Fibroblast of lung (primary cell): ENCODE results near the gene TUT7. TPM values are rescaled to one million over a fixed set of nuclear protein-coding genes. Genes with fewer than 3 reads are reported as not detected.

Experiments
- DNase-seq, 2 donors: peaks; one replicate each; pipeline versions ENCODE4 v3.0.0 to v3.0.0-alpha.2; 2010; ENCODE audit warnings: low read depth in 2 of 2
- H2AFZ ChIP-seq: 2 replicates; pipeline ENCODE4 v1.5.1; 2012; ENCODE audit warnings: low read length, control low read depth, inconsistent platforms
- H3K27ac ChIP-seq: 2 replicates; pipeline ENCODE4 v1.5.1; 2011; ENCODE audit warnings: low read length, control low read depth; ENCODE audit not compliant: insufficient read depth
- H3K27me3 ChIP-seq: 2 replicates; pipeline ENCODE4 v1.5.1; 2011; ENCODE audit warnings: mild to moderate bottlenecking, low read length; ENCODE audit not compliant: control insufficient read depth, insufficient read depth
- H3K36me3 ChIP-seq: 2 replicates; pipeline ENCODE4 v1.5.1; 2011; ENCODE audit warnings: low read length; ENCODE audit not compliant: control insufficient read depth, insufficient read depth
- H3K4me1 ChIP-seq: 2 replicates; pipeline ENCODE4 v1.5.1; 2011; ENCODE audit warnings: low read length; ENCODE audit not compliant: control insufficient read depth, insufficient read depth; ENCODE audit errors: extremely low read depth
- H3K4me2 ChIP-seq: 2 replicates; pipeline ENCODE4 v1.5.1; 2011; ENCODE audit warnings: low read length, control low read depth; ENCODE audit not compliant: insufficient read depth; ENCODE audit errors: extremely low read depth
- H3K4me3 ChIP-seq, 4 experiments: fragments of 200-600 bp in 1 of 4; sonication (generic) in 1 of 4; replicated peaks in 1 of 4; 2 replicates each; pipeline ENCODE4 v1.5.1; 2011 to 2016; ENCODE audit warnings: low read length in 4 of 4, low read depth in 3 of 4, mild to moderate bottlenecking in 3 of 4, control low read depth in 2 of 4, inconsistent platforms in 1 of 4, mixed read lengths in 1 of 4; ENCODE audit not compliant: insufficient read depth in 1 of 4; ENCODE audit errors: control extremely low read depth in 1 of 4
- H3K79me2 ChIP-seq: 2 replicates; pipeline ENCODE4 v1.5.1; 2012; ENCODE audit warnings: mild to moderate bottlenecking, low read length, inconsistent platforms; ENCODE audit not compliant: control insufficient read depth, insufficient read depth
- H3K9ac ChIP-seq: 2 replicates; pipeline ENCODE4 v1.5.1; 2011; ENCODE audit warnings: mild to moderate bottlenecking, low read length, control low read depth; ENCODE audit not compliant: insufficient read depth
- H3K9me3 ChIP-seq: 2 replicates; pipeline ENCODE4 v1.5.1; 2012; ENCODE audit warnings: low read depth, low read length; ENCODE audit not compliant: control insufficient read depth, insufficient read depth
- H4K20me1 ChIP-seq: 2 replicates; pipeline ENCODE4 v1.5.1; 2011; ENCODE audit warnings: low read length; ENCODE audit not compliant: control insufficient read depth, insufficient read depth; ENCODE audit errors: extremely low read depth
- EZH2 ChIP-seq: IDR thresholded peaks from 2 replicates; pipeline ENCODE4 v1.5.1; 2012; ENCODE audit warnings: low read length, control low read depth, mild to moderate bottlenecking; ENCODE audit errors: missing control alignments
- polyA plus RNA-seq, 2 donors: library from polyadenylated mRNA; depleted of rRNA in 1 of 2; stranded (reverse) in 1 of 2; unstranded in 1 of 2; fragments of >200 nt; gene quantifications; 2 replicates each; pipeline ENCODE4 v1.2.1, GENCODE V29; 2011 to 2012; ENCODE audit warnings: missing spikeins in 1 of 2
- total RNA-seq: library from RNA; depleted of rRNA; stranded (reverse); fragments of >200 nt; gene quantifications from 2 replicates; pipeline ENCODE4 v1.2.1, GENCODE V29; 2014
- TF ChIP-seq, protein P1 (sequence below), 2 donors: IDR thresholded peaks in 1 of 2; conservative IDR thresholded peaks in 1 of 2; 1 replicate in 1 of 2; 2 replicates in 1 of 2; pipeline ENCODE4 v1.5.1; 2011 to 2012; ENCODE audit warnings: low read length in 2 of 2, control low read depth in 1 of 2, inconsistent platforms in 1 of 2, low read depth in 1 of 2, mild to moderate bottlenecking in 1 of 2

Gene TUT7
- total and polyA plus RNA-seq, 2 donors (not counting 1 experiment from before 2014, with no cell fraction given): 31.8 to 36.3 TPM

DNA sequence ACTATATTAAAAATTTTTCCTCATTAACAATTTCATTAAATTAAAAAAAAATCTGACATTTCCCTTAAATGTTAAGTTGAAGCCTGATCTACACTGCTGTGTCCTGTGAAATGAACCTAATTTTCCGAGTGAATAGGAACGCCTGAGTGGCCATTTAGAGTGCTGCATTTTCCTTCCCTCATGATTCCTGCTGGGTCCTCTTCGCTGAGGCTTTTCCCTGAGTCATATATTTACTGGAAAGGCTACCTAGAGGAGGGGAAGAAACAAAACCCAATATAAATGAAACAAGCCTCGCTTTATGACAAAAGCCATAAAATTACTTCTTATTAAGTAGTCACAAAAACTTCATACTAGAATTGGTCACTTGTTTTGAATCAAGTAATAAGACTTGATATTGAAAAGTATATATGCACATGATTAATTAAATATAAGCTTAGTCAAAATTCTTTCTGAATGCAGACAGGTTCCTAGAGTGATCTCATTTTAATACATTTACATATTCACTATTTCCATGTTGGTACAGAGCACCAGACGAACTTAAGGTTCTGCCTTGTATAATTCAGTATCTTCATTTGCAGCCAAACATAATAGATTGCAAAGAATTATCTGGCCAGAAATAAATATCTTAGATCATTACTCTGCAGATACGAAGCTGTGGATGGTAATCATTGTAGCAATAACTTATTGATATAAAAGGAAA lies 65.6 kb downstream of the TUT7 start:
- Histone ChIP-seq H3K27me3 (no peaks in the 10 kb centered on the region), H3K4me1 (no peaks in the 10 kb centered on the region), H3K36me3 (no peaks in the 10 kb centered on the region), H4K20me1 (no peaks in the 10 kb centered on the region), H3K4me3 (no peak overlapping the region), H3K27ac (no peak overlapping the region), H3K9ac (no peak overlapping the region), H2AFZ (no peak overlapping the region), H3K9me3 (no peaks in the 10 kb centered on the region), H3K79me2 (no peaks in the 10 kb centered on the region), H3K4me2 (no peak overlapping the region)
- TF ChIP-seq, protein P1, sequence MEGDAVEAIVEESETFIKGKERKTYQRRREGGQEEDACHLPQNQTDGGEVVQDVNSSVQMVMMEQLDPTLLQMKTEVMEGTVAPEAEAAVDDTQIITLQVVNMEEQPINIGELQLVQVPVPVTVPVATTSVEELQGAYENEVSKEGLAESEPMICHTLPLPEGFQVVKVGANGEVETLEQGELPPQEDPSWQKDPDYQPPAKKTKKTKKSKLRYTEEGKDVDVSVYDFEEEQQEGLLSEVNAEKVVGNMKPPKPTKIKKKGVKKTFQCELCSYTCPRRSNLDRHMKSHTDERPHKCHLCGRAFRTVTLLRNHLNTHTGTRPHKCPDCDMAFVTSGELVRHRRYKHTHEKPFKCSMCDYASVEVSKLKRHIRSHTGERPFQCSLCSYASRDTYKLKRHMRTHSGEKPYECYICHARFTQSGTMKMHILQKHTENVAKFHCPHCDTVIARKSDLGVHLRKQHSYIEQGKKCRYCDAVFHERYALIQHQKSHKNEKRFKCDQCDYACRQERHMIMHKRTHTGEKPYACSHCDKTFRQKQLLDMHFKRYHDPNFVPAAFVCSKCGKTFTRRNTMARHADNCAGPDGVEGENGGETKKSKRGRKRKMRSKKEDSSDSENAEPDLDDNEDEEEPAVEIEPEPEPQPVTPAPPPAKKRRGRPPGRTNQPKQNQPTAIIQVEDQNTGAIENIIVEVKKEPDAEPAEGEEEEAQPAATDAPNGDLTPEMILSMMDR (conservative IDR thresholded peaks at IDR 0.05 in 1 of 2, IDR thresholded peaks at IDR 0.05 in 1 of 2; ENCODE audit: low read depth in 1 of 2, low read length in 2 of 2): no peak
- TF ChIP-seq EZH2: no peak
- no peak for DNase-seq

DNA sequence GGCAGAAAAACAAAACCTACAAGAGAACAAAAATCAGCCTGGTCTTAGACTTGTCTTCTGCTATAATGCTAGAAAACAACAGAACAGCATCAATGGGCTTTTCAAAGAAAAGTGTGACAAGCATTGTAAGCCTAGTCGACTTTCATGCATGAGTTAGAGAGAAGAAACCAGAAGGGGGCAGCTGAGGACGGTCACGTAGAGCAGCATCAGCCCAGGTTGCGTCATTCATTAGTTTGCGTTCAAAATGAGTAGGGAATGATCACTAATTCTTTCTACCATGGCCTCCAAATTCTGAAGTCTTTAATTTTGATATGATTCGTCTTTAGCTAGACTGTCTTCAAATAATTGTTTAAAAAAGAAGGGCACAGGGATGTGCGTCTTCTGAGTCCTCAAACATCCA lies 67.2 kb downstream of the TUT7 start:
- no peak overlapping the region for H3K9ac ChIP-seq
- H3K4me1 ChIP-seq: peaks cover 2% of the 10 kb centered on the region
- no peaks in the 10 kb centered on the region for H3K36me3 ChIP-seq
- peak; percentile 56 to 75 for DNase-seq
- no peaks in the 10 kb centered on the region for H3K9me3 ChIP-seq
- no peaks in the 10 kb centered on the region for H3K27me3 ChIP-seq
- no peaks in the 10 kb centered on the region for H3K79me2 ChIP-seq
- no peak overlapping the region for H2AFZ ChIP-seq
- no peak overlapping the region for H3K4me3 ChIP-seq
- H3K4me2 ChIP-seq: no peak overlapping the region
- no peak for TF ChIP-seq EZH2
- TF ChIP-seq, protein P1 (conservative IDR thresholded peaks at IDR 0.05 in 1 of 2, IDR thresholded peaks at IDR 0.05 in 1 of 2; ENCODE audit: low read depth in 1 of 2, low read length in 2 of 2): peak; percentile 35 to 52
- no peak overlapping the region for H3K27ac ChIP-seq
- H4K20me1 ChIP-seq: no peaks in the 10 kb centered on the region

DNA sequence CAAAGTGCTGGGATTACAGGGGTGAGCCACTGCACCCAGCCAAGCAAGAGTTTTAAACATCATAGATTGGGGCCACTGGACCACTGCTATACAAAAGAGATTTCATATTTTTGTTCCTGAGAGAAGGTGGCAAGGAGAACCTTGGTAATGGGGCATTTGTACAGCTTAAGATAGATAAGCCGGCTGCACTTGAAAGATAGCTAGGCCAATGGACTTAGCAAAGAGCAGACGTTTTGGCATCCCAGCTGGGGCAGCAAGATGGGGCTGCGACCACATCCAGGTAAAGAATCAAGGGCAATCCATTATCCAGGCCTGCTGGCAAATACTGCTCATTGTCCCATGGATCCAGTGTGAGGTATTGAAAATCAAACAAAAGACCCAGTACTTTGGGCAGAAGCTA lies 67.9 kb downstream of the TUT7 start:
- H3K27me3 ChIP-seq: no peaks in the 10 kb centered on the region
- peaks cover 5% of the 10 kb centered on the region for H3K79me2 ChIP-seq
- H3K36me3 ChIP-seq: no peaks in the 10 kb centered on the region
- no peak overlapping the region for H3K27ac ChIP-seq
- no peak for TF ChIP-seq EZH2
- TF ChIP-seq, protein P1 (conservative IDR thresholded peaks at IDR 0.05 in 1 of 2, IDR thresholded peaks at IDR 0.05 in 1 of 2; ENCODE audit: low read depth in 1 of 2, low read length in 2 of 2): no peak
- H3K9ac ChIP-seq: no peak overlapping the region
- H3K4me3 ChIP-seq: no peak overlapping the region
- H2AFZ ChIP-seq: no peak overlapping the region
- no peak for DNase-seq
- H4K20me1 ChIP-seq: no peaks in the 10 kb centered on the region
- no peak overlapping the region for H3K4me2 ChIP-seq
- peaks cover 2% of the 10 kb centered on the region for H3K4me1 ChIP-seq
- H3K9me3 ChIP-seq: no peaks in the 10 kb centered on the region
